ELF-1 (cell line): Measurements from ENCODE around the gene CHST3.

Experiments used
- DNase-seq: peaks from one replicate; pipeline ENCODE4 v3.0.0-alpha.2; 2016; ENCODE audit warnings: low read depth, low spot score

The CHST3 gene

DNA sequence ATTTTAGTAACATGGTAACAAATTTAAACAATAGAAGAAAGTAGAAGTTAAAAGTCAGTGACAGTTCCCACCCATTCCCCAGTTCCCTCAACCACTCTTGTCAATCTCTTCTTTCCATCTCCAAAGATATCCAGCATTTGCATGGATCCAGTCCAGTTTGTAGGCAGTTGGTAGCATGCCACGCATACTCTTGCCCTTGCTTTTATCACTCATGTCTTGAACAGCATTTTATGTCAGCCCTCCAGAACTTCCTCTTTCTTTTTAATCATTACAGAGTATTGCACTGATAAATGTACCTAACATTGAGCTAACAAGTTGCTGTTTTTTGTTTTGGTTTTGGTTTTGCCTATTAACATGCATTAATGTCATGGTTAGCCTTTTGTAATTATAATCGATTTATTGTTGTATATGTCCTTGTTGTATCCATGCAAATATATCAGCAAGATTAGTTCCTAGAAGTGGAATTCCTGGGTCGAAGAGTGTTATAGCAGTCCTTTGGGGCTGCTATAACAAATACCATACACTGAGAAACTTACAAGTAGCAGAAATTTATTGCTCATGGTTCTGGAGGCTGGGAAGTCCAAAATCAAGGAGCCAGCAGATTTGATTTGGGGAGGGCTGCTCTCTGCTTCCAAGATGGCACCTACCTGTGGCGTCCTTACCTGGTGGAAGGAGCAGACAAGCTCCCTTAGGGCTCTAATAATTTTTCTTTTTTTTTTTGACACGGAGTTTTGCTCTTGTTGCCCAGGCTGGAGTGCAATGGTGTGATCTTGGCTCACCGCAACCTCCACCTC is 25.7 kb downstream of the CHST3 start:
- no peak for DNase-seq

DNA sequence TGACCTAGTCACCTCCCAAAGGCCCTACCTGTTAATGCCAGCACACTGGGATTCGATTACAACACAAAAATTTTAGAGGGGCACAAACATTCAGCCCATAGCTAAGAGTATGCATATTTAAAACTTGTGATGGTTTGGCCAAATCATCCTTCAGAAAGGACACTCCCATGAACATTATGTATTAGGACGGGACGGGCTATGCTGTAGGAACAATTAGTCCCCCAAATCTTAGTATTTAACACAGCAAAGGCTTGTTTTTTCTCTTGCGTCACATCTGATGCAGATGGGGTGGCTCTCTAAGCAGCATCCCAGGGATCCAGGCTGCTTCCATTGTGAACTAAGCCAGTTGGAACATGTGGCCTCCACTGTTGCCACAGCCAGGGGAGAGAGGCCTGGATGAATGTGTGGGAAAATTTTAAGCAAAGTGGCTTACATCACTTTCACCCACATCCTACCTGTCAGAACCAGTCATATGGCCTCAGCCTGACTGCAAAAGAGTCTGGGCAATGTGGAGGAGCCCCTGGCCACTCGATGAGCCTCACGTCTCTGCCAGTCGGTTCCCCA is 26.6 kb downstream of the CHST3 start:
- no peak for DNase-seq

DNA sequence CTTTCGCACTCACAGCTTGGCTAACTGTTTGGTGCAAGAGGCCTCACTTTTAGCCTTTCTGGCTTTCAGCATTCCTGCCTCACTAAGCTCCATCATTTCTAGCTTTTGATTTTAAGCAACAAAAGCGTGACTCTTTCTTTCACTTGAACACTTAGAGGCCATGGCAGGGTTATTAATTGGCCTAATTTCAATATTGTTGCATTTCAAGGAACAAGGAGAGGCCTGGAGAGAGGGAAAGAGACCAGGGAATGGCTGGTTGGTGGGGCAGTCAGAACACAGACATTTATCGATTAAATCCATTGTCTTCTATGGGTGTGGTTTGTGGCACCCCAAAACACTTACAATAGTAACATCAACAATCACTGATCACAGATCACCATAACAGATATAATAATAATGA is 31.3 kb downstream of the CHST3 start:
- no peak for DNase-seq

DNA sequence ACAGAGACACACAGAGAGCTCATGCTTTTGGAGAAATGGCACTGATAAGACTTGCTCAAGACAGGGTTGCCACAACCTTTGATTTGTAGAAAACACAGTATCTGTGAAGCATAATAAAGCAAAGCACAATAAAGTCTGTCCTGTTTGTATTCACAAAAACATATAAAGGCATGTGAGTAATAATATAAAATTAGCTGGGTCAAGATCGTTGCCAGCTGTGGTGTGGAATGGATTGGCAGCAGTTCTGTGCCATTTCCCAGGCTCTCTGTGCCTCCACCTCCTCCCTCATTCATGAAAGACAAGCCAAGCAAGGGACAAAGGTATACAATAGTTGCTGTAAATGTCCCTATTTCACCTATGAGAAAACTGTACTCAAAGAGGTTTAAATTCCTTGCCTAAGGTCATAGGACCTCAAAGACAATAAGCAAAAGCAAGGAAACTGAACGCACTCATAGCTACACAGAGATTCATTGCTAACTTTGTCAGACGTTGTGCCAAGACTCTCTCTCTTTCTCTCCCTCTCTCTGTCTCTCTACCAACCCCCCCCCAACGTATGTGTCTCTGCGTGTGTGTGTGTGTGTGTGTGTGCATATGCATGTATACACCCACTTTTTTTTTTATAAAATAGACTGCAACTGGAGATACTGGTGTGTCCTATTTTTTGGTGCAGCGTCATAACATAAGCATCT is 31.8 kb downstream of the CHST3 start:
- no peak for DNase-seq

DNA sequence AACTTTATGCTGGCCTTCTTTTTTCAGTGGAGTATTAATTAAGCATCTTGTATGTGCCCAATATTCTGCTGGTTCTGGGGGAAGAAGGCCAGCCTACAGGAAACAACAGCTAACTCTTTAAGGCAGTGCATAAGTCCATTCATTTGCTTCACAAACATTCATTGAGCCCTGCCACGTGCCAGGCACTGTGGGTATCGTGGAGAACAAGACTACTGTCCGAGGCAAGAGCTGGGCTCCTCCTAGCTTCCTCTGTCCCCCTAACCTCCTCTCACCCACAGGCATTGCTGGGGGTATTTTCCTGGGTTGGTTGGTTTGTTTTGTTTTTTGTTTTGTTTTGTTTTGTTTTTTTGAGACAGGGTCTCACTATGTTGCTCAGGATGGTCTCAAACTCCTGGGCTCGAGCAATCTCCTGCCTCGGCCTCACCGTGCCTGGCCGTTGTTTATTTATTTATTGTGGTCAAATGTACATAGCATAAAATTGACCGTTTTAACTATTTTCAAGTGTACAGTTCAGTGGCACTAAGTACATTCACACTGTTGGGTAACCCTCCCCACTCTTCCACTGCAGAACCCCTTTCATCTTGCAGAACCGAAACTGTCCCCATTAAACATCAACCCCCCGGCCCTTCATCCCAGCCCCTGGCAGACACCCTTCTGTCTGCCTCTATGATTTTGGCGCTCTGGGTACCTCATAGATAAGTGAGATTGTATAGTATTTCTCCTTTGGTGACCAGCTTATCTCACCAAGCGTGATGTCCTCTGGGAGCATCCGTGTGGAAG is 32.6 kb downstream of the CHST3 start:
- no peak for DNase-seq

DNA sequence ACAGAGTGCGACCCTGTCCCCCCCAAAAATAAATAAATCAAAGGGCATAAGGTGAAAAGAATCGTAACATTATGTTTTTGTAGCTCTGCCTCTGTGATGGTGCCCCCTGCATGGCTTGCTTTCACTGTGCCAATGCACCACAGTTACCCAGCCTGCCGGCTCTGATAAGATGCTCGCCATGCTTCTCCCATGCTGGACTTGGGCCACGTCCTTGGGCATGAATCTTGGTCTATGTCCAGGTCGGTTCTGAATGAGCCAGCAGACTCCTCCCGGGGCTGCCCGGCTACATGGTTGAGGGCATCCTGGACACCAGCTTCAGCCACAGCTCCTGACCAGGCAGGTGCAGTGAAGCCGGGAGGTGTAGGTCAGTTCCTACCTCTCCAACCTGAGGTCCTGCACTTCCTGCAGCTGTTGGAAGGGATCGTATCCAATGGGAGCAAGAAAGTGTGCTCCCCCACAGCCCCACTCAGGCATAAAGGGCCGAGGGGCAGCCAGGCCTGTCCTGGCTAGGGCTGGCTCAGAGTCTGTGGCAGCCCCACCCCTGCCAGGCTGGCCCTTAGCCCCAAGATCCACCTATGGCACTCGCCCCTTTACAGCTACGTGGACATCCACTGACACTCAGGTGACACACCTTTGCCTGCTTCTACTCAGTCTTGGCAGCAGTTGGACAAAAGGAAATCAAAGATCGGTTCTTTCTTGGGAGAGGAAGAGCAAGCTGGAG is 34.1 kb downstream of the CHST3 start:
- DNase-seq = no peak

DNA sequence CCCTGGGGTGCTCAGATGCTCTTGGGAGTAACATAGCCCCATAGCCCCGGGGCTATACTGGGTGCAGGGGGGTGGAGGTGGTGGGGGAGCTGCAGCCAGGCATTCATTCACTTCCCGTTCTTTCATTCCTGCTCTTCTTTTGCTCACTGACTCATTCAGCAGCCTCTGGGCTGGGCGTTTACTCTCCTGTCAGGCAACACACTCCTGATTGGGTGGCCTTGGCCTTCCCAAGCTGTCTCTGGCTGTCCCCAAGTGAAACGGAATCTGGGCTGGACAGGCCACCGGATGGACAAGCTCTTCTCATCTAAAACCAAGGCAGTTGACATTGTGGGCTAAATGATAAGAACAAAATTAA is 34.6 kb downstream of the CHST3 start:
- peak; percentile 56 for DNase-seq

DNA sequence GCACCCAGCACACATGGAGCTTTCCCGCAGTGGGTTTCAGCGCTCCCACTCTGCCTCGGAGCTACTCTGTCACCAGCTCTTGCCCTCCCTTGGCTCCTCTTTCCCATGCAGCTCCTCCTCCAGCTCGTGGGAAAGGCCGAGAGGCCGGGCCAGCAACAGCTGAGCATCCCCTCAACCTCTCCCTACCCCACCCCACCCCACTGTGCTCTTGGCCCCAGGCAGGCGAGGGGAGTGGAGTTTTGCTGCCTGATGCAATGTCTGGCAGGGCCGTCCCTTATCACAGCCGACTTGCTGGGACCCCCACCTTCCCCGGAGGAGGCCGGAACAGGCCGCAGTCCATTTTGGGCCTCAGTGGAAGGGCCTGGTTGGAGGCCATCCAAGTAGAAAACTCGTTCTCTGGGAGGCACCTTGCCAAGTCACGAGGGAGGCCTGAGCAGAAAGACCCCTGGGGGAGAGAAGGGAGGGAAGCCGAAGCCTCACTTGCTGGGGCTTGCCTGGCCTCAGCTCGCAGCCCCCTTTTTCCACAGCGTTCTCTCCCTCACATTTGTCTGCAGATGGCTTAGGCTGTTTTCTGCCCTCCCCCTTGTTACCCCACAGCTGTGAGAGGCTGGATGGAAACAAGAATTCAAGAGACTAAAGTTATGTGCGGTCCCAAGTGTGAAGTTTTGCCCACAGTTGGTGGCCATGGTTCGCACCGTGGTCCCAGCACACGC is 35.3 kb downstream of the CHST3 start:
- no peak for DNase-seq

DNA sequence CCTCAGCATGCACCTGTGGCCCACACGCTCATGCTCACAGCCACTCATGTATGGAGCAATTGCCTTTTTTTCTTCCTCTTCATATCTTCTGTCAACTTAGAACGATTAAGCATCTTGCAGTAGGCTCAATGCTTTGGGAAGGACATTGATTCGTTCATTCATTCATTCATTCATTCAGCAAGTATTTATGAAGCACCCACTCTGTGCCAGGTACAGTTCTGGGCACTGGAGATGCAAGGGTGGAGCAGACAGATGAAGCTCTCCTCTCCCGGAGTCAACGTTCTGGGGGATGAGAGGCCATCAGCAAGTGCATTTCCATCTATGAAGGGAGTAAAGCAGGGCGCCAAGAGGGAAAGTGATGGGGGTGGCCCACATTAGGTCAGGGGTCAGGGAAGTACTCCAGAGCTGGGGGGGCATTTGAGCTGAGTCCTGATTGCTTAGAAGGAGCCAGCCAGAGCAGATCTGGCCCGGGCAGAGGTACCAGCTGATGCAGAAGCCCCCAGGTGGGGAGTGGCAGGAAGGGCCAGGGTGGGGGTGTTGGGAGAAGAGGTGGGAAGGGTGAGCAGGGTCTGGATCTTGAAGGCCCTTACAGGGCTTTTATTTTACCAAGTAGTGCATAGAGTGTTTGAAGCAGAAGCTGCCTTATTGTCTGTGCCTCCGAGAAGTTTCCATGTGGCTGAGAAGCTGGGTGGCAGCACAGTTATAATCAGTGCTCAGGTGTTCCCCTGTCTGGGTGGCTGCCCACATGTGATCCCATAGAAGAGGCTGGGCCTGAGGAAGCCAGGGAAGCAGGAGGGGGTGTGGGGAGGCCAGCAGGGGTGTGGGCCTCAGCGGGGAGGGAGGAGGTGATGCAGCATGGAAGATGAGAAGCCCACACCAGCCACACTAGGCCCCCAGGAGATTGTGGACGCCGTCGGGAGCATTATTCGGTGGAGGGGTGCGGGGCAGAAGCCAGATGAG is 36.2 kb downstream of the CHST3 start:
- DNase-seq = no peak

DNA sequence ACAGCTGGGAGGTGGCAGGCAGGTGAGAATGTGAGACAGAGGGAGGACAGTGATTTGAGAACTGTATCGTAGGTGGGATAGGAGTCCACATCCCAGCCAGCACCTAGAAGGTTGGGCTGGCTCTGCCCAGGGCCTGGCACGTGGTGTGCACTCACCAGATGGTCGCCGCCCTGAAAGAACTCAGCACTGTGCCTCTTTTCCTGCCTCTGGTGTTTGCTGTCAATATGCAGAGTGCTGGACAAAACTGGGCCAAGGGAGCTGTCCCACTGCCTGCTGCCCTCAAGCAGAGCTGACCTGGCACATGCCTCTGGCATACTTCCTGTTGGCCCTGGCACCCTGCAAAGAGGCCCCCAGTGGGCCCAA is 36.8 kb downstream of the CHST3 start:
- DNase-seq = no peak

DNA sequence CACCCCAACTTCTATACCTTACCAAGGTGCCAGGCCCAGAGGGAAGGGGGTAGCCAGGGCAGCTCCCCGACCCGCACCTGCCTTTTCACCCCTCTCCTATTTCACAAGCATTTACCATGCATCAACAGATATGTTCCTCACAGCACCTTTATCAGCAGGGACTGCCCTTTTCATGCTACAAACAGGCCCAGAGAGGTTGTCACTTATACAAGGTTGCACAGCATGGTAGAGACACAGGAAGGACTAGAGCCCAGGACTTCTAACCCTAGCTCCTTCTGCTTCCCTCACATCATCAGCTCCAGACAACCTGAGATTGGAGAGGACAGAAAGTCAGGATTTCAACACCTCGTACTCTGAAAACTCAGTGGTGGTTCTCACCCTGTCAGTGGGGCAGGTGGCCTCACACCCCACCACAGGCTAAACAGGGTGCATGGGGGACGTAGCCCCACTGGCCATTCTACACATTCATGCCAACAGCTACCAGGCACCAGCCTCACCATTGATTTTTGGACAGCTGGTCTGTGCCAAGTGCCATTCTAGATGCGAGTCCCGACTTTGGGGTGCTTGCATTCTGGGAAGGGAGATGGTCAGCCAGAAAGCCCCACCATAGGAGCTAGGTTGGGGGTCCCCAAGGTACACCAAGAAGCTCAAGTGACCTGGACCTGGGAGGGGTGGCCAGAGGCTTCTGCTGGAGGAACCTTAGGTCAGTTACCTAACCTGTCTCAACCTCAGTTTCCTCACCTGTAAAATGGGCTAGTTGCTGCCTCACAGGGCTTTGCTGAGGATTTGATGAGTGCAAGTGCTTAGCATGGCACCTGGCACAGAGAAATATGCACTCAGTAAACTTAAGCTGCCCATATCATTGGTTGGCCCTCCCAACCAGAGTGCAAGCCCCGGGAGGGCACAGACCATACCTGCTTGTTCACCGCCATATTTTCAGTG is 38.4 kb downstream of the CHST3 start:
- no peak for DNase-seq

DNA sequence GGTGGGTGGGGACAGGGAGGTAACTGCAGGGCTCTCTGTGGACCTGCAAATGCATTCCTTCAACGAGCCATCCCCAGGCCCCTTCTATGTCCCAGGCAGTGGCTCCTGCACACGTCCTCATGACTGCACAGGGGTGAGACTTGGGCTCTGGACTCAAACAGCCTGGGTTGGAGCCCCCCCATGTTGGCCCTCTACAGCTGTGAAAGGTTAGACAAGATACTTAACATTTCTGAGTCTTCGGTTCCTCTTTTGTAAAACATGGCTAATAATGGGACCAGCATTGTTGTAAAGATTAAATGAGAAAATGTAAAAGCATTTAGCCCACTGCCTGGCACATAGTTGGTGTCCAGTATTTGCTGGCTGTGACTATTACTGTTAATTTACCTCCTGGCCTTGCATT is 41.8 kb downstream of the CHST3 start:
- no peak for DNase-seq

DNA sequence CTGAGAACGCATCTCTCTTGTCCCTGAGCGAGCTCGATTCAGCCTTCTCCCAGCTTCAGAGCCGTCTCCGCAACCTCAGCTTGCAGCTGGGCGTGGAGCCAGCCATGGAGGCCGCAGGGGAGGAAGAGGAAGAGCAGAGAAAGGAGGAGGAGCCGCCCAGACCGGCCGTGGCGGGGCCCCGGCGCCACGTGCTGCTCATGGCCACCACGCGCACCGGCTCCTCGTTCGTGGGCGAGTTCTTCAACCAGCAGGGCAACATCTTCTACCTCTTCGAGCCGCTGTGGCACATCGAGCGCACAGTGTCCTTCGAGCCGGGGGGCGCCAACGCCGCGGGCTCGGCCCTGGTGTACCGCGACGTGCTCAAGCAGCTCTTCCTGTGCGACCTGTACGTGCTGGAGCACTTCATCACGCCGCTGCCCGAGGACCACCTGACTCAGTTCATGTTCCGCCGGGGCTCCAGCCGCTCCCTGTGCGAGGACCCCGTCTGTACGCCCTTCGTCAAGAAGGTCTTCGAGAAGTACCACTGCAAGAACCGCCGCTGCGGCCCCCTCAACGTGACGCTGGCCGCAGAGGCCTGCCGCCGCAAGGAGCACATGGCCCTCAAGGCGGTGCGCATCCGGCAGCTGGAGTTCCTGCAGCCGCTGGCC is 43.2 kb downstream of the CHST3 start:
- no peak for DNase-seq

DNA sequence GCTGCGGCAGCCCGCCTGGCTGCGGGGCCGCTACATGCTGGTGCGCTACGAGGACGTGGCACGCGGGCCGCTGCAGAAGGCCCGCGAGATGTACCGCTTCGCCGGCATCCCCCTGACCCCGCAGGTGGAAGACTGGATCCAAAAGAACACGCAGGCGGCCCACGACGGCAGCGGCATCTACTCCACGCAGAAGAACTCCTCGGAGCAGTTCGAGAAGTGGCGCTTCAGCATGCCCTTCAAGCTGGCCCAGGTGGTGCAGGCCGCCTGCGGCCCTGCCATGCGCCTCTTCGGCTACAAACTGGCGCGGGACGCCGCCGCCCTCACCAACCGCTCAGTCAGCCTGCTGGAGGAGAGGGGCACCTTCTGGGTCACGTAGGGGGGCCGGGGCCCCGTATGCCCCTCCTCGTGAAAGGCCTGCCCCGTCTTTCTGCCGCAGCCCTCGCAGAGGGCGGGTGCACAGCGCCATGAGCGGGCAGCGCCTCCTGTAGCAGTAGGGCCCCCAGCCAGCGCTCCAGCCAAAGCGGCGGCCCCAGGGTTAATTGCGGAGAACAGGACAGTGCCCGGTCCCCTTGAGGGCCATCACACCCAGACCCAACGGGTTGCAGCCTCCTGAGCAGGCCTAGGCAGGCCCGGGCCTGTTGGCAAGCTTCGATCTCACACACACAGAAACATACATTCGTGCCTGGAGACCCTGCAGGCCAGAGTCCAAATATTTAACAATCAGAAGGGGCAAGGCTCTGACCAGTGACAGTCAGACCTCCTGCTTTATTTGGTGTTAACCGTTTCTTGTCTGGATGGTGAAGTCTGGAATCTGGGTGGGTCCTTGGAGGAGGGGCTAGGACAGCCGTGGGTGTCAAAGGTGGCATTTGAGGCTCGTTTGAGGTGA is 44.1 kb downstream of the CHST3 start:
- peak; percentile 36 for DNase-seq

DNA sequence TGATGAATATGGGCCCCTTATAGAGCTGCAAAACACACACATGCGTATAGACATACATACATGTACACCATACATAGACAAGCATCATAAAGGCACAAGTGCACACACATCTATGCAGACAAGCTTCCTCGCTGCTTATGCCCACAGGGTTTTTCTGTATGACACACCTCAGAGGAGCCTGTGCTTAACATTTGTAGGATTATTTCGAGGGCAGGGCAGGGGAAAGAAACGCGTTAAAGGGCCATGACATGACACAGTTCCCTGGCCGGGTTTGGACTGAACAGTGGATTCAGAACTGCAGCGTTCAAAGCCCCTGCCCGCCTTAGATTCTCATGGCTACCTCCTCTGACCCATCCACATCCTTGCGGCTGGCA is 44.8 kb downstream of the CHST3 start:
- no peak for DNase-seq

DNA sequence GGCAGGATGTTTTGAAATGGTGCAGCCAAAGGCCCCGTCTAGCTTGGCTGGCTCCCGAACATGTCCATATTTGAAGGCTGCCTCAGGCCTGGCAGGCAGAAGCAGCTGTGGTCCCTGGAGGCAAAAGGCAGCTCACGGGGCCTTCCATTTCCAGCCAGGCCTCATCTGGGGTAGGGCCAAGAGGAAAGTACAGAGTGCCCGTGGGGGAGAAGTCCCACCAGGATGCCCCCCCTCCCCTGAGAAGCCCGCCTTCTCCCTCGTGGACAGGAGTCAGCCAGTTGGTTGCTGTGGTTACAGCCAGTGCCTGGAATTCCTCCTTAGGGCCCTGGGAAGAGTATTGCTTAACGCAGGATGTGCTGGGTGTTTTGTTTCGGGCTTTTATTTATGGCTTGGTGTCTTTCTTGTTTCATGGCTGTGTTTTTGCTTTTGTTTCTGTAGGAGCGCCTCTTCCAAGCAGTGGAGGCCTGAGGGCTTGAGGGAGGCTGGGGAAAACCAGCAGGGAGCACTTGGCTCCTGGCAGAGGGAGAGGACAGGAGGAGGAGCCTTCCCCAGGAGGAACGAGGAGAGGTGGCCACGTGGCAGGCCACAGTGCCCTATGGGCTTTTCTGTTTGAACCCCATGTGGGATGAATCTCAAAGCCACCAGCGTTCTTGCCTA is 45.4 kb downstream of the CHST3 start:
- DNase-seq = peak; percentile 96
